HG03558 (cell line): Measurements from ENCODE around the gene SRGN.

Experiments used
- ATAC-seq: cut with Tn5 transposase; IDR thresholded peaks from one replicate; pipeline ENCODE4 v1.9.1; 2021; ENCODE audit warnings: moderate number of reproducible peaks; ENCODE audit not compliant: unreplicated experiment; ENCODE audit errors: extremely low read depth

SRGN gene

GRCh38 chr10:69060127-69060798, 27.6 kb upstream of the SRGN start:
- ATAC-seq = no peak

DNA sequence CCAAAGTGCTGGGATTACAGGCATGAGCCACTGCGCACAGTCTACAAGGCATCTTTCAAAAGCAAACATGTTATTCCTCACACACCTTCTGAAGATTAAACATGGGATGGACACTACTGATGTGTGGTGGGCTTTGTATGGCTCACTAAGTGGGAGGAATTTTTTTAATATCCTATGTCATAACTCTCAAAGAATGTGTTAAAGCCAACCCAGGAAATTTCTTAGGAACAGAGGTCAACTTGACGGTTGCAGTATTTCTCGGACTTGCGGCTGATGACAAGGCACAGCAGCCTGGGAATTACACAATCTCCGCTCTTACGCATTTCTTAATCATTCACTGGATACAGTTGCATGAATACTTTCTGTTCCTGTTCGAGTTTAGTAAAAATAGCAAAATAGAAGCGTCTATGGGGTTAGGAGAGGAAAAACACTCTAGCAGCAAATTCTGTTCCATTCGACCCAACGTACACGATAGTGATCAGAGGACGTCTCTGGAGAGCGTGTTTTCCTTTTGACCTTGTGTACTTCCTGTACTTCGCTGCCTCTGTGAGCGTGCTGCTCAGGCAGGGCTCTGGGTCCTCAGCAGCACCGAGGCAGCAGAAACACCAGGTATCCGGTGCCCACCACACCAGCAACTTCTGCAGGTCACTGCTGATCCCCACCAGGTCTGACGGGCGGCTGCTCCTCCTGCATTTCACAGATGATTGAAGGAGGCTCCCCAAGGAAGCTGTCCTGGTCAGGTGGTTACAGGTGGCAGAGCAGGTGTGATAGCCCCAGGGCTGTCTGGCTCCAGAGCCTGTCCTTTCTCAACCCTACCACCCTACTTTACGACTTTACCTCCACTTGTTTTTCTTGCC, 26.4 kb upstream of the SRGN start:
- no peak for ATAC-seq

- ATAC-seq = no peak
Observed at GRCh38 chr10:69062901-69063300, 25.0 kb upstream of the SRGN start.

DNA sequence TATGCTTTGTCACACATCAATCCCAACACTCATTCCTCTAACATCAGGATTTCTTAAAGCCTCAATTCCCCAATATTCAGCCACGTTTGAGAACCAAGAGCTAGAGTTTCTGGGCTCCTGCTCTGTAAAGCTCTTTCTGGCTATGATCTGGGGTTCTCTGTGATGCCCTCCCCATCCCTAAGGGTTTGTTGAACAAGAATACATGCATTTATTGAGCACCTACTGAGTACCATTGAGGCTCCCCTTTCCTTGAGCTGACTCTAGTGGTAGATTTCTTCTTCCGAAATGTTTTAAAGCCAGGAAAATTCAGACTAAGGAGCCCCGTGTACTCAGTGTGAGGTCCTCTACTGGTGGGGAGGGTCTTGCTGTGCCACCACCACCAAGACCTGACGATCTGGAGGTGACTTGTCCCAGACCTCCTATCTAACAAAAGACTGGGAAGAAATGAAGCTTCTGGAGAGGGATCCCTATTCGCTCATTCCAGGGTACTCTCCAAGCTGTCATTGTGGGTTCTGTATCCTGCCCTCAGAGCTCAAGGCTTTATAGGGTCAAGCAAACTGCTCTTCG, 23.1 kb upstream of the SRGN start:
- no peak for ATAC-seq

DNA sequence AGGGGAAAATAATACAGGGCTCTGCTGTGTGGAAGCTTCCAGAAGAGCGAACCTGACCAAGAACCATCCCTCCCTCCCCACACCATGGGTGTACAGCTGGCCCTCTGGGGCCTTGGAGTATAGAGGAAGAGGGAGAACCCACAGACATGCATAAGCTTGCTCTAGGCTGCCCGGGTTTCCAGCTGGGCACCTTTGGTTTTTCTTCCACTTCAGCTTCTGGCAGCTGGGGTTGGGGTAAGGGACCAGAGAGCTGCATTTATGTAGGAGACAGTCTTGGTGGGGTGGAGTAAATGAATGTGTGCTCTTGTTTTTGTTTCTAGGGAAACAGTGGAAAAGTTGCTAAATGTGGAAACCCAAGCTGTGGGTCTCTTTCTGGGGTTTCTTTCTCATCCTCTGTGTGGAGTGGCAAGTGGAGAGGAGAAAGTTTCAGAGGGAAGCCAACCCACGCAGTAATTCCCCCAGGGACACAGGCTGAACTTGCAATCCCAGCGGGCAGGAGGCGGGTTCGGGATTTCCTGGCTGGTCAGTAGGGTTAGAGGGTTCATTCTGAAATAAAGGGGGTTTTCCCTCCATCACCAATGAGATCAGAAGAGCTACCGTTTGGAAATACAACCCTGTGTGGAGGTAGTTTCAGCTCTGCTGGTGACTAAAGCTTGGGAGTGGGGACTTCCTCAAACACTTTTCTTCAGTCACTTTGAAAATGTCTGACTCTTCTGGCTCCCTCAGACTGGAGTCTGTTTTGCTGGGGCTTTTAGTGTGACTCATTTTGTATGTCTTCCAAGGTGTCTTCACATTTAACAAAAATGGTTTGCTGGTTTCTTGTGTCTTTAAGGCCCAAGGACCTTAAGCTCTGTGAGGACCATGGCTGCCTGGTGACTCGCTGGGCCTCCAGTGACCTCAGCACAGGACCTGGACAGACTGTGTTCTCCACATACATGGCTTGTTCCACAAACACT, 22.2 kb upstream of the SRGN start:
- peak; percentile 30 for ATAC-seq

GRCh38 chr10:69067189-69067588, 20.7 kb upstream of the SRGN start:
- no peak for ATAC-seq

GRCh38 chr10:69068549-69068948, 19.4 kb upstream of the SRGN start:
- no peak for ATAC-seq

DNA sequence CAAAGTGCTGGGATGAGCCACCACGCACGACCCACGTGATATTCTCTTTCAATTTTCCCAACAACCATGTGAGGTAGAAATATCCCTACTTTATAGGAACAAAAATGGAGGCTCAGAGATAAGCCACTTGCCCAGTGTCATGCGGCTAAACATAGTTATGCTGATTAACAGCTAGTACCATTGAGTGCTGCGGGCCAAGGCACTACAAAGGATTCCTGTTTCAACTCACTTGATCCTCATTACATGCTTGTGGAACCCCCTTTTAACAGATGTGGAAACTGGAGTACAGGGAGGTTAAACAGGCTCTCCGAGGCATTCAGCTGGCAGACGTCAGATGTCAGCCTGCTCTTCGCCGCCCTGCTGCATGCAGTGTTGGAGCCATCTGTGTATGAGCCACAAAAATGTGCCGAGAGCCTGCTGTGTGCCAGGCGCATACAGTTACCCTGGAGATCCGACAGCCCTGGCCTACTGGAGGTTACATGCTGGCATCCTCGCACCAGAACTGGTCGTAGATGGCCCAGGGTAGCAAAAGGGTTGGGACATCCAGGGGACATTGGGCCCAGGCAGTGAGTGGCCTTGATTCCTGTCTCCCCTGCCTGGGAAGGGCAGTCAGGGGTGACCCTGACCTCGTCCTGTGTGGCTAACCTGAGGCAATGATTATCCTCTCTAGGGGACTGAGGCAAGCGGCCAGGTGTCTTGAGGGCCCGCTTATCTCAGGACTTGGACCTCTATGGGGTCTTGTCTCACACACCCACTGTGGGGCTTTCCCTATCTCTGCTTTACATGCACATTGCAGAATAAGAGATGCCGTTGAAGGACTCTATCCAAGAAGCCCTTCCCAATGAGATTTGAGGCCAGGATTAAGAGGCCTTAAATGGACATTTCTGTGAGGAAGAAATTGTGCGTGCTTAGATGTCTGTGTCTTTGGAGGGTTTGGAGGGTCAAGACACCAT, 18.5 kb upstream of the SRGN start:
- ATAC-seq = no peak

DNA sequence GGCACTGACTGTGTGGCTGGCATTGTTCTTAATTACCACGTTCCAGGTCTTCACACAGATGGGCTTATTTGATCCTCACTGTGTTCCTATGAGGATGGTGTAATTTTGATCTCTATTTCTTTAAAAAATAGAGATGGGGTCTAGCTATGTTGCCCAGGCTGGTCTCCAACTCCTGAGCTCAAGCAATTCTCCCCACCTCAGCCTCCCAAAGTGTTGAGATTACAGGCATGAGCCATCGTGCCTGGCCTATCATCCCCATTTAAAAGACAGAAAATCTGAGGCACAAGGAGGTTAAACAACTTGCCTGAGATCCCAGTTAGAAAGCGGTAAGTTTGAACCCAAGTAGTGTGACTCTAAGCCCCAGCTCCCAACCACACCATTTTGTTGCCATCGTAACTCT, 17.0 kb upstream of the SRGN start:
- no peak for ATAC-seq

DNA sequence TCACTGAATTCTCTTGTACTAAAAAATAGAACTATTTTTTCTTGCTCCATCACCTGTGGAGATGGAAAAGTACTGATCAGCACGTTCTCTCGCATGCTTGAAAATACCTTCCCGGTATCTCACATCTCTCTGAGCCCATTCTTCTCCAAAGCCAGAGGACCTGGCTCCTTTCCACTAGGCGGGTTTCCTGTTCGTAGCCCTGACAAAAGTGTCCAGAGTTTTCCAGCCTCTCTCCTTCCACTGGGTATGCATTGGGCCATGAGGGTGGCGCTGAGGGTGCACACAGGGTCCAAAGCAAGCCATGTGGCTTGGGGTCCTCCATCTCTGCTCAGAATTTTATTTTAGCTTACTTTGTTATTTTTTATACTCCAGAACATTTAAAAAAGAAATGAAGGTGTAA, 16.3 kb upstream of the SRGN start:
- no peak for ATAC-seq

DNA sequence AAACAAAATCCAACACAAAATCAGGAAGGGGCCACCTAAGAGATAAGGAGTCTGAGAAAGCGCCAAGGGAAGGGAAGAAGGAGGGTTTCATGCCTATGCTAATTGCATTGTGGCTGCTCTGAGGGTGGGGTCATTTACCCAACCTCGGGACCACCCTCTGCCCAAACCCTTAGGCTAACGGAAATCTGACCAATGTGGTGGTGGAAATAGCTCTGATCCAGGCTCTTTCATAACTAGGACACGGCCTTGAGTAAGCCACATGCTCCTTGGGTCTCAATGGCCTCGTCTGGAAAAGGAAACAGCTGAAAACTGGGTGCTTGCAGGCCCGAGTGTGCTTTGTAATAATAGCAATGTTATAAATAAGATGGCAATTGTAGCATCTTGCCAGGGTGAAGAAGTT, 14.9 kb upstream of the SRGN start:
- no peak for ATAC-seq

GRCh38 chr10:69073736-69074364, 14.1 kb upstream of the SRGN start:
- no peak for ATAC-seq

- ATAC-seq = no peak
Observed at GRCh38 chr10:69074532-69074931, 13.4 kb upstream of the SRGN start.

GRCh38 chr10:69075431-69075830, 12.5 kb upstream of the SRGN start:
- no peak for ATAC-seq

DNA sequence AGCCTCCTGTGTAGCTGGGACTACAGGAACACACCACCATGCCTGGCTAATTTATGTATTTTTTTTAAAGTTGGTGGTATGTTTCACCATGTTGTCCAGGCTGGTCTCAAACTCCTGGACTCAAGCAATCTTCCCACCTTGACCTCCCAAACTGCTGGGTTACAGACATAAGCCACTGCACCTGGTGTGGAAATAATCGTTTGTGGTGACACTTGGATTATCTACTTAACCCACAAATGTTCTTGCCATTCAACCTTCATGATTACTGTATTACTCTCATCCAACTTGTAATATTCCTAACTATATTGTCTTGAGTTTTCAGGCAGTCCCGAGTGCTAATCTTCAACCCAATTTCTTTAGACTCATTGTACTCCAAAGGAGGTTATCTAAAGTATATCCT, 9.6 kb upstream of the SRGN start:
- ATAC-seq = no peak

DNA sequence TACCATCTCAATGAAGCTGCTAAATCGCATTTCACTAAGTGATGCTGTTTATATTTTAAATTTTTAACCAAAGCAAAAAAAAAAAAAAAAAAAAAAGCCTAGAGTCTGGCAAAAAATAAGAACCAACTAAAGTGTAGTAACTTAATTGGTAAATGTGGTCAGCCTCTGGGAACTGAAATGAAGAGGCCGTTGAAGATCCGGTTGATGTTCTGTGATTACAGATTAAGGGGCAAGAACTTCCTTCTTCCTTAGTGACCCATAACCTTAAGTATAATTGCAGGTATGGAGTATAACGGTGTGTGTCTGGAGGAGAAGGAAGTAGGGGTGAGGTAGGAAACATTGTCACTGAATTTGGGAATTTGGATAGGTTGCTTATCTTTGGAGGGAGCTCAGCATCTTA, 7.7 kb upstream of the SRGN start:
- ATAC-seq = no peak

DNA sequence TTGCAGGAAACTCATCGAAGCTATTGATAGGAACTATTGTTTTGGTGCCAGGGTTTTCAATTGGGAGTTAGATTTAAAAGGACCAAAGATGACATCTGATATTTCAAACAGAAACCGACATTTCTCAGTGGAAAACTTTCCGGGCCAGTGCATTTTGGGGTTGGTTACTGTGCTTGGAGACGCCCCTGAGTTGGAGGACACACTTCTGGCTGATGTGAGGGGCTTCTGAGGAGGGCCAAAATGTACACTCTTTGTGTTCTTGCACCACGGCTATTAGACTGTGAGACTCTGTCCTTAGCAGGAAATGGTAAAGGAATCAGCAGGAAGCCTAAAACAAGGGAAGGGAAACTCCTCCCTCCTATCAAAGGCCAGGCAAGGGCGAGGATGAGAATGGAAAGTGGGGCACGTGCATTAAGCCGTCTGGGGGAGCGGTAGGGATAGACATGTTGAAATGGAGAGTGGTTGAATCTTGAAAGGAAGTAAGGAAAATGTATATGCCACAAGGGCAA, 1.8 kb upstream of the SRGN start:
- no peak for ATAC-seq

GRCh38 chr10:69088471-69088769, 517 bp downstream of the SRGN start:
- ATAC-seq = no peak
